GM03348 (cell line): ENCODE data around the gene NAPA.

Experiments
- DNase-seq: peaks from one replicate; pipeline ENCODE4 v3.0.0; 2012; ENCODE audit warnings: low spot score

Gene NAPA

DNA sequence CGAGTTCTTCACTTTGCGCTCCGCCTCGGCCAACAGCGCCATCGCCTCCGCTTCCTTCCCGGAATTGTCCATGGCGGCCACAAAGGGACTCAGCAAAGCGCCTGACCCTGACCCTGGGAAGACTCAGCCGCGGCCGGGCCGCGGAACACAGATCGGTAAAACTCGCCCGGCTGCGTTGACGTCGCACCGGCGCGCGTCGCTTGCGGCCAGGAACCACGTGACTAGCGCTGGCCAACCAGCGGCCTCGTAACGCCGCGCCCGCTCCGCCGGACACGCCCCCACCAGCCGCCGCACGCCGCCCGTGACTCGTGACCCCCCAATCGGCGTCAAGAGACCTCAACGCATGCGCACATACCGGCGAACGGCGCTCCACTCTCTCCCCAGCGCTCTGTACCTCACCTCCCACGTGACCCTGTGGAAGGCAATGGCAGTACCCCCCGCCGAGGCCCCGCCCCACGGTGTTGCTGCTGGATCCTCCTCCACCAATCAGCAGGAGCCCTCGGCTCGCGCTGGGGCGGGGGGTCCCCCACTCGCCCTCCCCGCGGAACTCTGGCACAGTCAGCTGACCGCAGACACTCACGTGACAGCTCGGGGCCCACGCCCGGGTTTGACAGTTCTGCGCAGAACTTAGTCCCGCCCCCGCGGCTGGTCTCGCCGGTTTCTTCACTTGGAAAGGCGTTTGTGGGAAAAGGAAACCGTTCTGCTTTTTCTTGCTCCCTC is at the start of gene NAPA:
TSS of gene NAPA (minus strand) at position 195 of the 720 bp plus-strand sequence. CDS start at position 72, 123 bp downstream.
- peak; percentile 100 for DNase-seq

DNA sequence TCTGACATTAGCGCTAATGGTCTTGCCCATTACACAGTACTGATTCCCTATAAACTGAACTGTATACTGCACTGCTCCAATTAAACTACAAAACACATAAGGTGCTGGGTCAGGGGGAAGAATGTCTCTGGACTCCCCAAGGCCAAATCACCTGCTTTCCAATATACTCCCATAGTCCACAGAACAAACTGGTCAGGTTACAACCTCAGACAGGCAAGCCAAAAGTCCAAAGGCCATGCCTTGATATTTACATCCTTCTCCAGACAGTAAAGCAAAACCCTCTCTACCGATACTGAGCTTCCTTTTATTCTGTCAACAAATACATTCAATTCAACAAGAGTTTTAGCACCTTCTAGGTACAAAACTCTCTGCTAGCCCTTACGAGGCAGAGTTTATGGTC is 49.2 kb upstream of the NAPA start:
- no peak for DNase-seq

DNA sequence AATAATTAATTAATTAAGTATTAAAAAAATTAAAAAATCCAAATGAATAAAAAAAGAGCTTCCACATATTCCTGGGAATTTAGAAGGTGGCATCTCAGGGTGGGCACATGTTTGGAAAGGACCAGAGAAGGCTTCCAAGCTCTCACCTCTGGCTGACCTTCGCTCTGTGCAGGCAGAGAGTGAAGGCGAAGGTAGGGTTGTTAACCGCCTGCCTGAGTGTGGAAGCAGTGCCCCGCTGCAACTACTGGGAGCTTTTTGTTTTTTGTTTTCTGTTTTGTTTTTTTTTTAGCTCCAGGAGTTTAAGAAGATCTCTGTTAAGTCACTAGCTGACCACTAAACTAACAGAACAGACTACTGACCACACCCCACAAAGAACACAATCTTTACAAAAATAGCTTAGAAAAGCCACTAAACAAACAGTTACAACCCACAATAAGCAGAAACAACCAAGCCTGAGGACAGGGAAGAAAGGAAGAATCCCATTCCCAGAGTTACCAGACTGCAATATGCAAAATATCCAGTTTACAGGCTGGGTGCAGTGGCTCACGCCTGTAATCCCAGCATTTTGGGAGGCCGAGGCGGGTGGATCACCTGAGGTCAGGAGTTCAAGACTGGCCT is 46.7 kb upstream of the NAPA start:
- no peak for DNase-seq

DNA sequence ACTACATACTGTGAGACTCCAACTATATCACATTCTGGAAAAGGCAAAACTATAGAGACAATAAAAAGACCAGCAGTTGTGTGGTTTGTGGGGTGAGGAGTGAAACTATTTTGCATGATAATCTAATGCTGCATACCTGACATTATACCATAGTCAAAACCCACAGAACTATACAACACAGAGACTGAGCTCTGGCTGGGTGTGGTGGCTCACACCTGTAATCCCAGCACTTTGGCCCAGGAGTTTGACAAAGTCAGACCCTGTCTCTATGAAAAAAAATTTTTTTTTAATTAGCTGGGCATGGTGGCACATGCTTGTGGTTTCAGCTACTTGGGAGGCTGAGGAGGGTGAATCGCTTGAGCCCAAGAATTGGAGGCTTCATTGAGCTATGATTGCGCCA is 46.1 kb upstream of the NAPA start:
- DNase-seq, result no peak

DNA sequence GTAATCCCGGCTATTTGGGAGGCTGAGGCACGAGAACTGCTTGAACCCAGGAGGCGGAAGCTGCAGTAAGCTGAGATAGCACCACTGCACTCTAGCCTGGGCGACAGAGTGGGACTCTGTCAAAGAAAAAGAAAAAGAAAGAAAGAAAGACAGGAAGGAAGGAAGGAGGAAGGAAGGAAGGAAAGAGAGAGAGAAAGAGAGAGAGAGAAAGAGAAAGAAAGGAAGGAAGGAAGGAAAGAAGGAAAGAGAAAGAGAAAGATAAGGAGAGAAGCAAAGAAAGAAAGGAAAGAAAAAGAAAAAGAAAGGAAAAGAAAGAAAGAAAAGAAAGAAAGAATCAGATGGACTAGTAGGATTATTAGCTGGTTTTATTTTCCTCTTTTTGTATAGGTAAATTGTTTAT is 35.3 kb upstream of the NAPA start:
- no peak for DNase-seq

DNA sequence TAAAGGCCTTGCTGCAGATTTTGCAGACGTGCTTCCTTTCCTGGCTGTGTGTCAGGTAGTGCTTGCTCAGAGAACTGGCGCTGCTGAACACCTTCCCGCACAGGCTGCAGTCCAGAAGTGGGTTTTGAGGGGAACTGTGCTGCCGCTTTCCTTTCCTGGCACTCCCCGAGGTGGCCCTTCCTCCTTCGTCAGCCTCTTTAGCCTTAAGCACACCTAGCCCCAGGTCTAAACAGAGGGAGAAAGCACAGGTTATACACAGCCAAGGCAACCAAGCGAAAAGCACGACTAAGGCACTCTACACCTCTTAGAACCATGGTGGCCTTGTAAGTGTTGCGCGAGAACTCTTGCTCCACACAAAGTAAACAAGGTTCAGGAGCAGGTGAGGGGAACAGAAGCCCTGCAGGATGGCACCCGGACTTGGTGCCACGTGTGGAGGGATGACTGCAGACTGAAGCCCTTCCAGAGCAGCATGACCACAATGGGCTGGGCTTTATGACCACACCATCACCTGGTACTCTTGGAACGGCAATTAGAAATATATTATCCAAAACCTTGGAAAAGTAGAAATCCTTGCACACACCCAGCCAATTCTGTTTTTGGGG is 34.5 kb upstream of the NAPA start:
- no peak for DNase-seq

DNA sequence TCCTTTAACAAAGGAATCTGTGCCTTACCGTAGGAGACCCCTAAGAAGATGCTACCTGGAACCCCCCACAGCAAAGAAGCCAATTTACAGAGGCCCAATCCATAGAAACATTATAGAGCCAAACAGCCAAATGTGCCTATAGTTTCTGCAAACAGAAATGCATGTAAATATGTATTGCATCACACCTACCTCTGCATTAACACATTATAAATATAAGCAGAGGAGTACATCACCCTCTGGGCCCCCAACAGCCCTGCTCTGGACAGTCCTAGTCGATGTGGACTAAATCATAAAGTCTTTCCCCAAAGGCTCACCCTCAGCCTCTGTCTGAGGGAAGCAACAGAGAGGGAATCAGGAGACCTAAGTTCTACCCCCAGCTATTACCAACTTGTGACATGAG is 32.3 kb upstream of the NAPA start:
- no peak for DNase-seq

DNA sequence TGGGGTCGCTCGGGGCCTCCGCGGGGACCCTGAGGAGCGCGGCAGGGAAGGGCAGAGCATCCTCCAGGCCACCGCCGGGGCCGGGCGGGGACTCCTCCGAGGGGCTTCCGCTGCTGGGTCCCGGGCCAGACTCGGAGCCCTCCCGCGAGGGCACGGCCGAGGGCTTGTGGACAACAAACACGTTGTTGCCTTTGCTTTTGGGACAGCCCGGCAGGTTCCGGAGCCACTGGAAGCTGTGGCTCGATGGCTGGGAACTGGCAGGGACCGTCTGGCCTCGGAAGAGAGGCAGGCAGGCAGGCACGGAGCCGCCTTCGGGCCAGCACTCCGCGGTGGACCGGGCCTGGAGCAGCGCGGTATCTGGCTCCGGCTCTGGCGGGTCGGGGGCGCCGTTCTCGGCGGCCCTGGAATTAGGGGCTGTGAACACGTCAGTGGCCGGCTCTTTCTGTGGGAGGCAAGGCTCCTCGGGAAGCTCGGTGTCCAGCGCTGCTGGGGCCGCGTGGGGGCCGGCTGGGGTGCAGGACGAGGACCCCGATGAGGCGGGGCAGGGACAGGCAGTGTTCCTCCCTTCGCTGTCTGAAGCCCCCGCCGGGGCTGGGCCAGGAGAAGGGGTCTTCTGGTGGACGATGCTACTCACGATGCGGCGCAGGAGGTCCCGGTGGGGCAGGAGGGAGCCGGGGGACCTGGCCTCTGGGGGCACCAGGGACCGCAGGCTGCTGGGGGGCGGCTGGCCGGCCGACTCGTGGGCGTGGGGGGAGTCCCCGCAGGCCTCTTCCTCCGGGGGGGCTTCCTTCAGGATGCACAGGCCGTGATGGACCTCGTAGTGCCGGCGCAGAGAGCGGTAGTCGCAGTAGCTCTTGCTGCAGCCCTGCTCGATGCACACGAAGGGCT is 30.4 kb upstream of the NAPA start:
- DNase-seq, result peak; percentile 47

DNA sequence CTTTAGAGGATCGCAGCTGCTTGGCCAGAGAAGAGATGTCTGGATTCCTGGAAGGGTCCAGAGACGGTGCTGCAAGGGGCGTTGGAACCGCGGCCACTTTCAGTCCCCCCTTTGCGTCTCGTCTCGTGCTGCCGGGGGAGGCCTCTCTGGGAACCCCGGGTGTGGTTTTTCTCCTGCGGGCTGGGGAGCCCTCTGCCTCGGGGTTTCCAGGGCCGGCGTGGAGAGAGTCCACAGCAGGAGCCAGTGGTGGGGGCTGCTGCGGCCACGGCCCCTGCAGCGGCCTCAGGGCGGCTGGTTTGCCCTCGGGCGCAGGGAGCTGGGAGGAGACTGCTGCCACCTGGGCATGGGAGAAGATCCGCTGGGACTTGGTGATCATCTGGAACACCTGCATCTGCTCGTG is 29.6 kb upstream of the NAPA start:
- DNase-seq, result no peak

DNA sequence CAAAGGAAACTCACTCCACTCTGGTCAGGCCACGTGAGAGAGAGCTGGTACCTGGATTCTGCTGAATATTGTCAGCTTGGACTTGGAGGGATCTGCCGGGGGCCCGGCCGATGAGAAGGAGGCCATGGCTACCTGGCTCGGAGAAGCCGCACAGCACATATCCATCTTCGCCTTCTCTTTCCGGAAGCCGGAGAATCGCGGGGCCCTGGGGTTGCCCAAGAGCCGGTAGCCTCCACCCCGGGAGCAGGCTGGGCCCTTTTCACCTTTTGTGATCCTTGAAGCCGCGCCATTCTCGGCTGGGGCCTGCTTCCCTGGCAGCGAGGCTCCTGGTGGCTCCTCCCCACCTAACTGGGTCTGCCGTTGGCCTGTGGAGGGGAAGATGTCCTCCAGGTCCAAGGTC is 29.2 kb upstream of the NAPA start:
- no peak for DNase-seq

DNA sequence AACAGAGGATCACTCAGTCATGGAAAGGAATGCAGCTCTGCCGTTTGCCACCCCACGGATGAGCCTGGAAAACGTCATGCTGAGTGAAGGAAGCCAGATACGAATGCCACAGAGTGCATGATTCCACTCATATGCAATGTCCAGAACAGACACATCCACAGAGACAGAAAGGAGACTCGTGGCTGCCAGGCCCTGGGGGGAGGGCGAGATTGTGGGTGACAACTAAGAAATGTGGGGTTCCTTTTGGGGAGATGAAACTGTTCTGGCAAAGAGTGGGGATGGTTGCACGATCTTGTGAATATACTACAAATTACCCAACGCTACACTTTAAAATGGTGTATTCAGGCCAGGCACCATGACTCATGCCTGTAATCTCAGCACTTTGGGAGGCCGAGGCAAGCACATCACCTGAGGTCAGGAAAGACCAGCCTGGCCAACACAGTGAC is 27.2 kb upstream of the NAPA start:
- no peak for DNase-seq

DNA sequence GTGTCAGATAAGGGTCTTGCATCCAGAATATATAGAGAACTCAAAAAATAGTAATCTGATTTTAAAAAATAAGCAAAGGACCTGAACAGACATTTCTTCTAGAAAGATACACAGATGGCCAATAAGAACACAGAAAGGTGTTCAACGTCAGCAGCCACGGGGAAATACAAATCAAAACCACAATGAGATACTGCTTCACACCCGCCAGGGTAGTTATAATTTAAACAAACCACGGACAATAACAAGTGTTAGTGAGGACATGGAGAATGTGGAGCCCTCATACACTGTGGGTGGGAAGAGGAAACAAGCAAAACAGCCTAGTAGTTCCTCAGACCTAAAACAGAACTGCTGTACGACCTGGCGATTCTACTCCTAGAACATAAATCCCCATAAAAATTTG is 26.7 kb upstream of the NAPA start:
- DNase-seq, result no peak

DNA sequence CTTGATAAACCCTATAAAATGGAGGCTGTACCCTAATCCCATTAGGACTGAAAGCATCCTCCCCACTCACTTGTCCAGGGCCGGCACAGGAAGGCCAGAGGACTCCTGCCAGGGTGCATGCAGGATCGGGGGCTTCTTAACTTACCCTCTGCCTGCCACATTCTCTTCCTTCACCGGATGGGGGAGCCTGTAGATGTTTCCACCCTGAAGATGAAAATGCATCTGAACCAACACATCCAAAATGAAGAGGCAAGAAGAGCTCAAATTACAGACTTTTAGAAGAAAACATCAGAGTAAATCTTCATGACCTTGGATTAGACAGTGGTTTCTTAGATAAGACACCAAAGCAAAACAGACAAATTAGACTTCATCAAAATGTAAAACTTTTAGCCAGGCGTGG is 25.9 kb upstream of the NAPA start:
- peak; percentile 62 for DNase-seq

DNA sequence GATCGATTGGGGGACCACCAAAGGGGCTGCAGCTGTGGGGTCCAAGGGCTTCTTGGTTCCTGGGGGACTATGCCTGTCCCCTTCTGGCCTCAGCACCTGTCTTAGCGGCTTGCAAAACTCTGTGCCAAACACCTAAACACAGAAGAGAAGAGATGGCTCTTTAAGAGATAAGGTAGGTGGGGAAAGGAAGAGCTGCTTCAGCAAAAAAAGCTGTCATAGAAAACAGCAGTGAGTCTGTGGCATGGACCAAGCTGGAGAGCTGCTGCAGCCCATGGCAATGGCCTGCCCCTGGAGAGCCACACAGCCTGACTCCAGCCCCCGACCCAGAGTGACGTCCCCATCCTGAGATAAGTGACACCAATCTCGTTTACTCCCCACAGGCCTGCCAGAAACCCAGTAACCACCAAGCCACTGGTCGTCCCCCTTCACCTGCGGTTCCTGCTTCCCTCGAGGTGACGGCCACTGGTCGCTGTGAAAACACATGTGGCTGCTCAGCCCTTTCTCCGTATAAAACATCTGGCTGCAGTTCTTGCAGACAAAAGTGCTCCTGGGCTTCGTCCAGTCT is 25.0 kb upstream of the NAPA start:
- DNase-seq, result no peak

DNA sequence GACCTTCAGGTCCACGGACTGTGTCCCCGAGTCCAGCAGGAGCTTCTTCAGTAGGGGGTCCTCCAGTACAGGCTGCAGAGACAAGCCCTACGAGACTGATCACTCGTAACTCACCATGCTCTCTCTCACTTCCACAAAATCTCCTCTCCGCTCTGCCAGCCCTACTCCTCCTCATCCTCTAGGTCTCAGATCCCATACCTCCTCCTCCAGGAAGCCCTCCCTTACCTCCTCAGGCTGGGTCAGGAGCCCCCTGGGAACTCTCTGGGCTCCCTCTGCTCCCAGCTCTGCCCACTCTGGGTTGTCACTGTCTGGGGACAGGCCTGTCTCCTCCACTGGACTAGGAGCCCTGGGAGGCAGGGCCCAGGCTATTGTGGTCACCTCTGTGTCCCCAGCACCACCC is 23.9 kb upstream of the NAPA start:
- no peak for DNase-seq

DNA sequence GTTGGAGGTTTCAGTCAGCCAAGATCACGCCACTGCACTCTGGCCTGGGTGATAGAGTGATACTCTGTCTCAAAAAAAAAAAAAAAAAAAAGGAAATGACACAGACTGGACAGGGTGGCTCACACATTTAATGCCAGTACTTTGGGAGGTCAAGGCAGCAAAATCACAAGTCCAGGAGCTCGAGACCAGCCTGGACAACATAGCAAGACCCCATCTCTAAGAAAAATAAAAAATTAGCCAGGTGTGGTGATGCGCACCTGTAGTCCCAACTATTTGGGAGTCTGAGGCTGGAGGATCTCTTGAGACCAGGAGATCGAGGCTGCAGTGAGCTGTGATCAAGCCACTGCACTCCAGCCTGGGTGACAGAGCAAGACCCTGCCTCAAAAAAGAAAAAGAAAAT is 22.6 kb upstream of the NAPA start:
- DNase-seq, result no peak

DNA sequence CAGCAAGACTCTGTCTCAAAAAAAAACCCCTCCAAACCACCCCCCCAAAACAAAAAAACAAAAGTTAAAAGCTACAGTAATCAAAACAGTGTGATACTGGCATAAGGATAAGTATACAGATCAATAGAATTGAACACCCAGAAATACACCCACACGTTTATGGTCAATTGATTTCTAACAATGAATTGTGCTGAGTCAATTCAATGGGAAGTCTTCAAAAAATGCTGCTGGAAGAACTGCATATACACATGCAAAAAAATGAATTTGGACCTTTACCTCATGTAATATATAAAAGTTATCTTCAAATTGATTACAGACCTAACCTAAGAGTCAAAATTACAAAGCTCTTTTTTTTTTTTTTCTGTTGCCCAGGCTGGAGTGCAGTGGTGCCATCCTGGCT is 19.8 kb upstream of the NAPA start:
- DNase-seq, result no peak

DNA sequence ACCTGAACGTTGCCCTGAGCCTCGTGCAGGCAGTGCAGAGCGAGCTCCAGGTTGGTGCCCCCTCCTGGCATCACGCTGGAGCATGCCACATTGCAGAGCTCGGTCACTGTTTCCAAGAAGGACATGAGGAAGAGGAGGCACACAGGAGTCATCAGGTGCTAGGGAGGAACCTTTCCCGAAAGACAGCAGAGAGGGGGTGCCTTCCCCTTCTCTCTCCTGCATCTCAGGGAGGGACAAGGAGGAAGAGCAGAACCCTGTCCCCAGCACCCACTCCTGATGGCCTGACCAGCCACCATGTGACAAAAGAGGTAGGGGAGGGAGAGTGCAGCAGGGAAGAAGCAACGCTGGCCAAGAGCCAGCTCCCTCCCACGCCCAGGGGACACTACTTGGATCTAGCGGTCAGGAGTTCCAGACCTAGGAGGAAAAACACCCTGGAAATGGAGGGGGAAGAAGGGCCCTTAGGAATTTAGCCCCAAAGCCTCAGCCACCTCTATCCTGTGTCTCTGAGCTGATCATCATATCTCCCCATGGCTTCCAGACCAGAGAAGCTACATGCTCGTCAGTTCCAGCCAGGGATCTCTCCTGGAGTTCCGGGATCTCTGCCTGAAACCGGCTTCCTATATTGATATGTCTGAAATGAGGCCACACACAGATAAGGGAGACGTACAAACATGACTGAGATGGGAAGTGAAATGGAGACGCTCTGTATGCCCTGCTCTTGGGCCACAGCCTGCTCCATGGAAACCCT is 17.0 kb upstream of the NAPA start:
- no peak for DNase-seq

DNA sequence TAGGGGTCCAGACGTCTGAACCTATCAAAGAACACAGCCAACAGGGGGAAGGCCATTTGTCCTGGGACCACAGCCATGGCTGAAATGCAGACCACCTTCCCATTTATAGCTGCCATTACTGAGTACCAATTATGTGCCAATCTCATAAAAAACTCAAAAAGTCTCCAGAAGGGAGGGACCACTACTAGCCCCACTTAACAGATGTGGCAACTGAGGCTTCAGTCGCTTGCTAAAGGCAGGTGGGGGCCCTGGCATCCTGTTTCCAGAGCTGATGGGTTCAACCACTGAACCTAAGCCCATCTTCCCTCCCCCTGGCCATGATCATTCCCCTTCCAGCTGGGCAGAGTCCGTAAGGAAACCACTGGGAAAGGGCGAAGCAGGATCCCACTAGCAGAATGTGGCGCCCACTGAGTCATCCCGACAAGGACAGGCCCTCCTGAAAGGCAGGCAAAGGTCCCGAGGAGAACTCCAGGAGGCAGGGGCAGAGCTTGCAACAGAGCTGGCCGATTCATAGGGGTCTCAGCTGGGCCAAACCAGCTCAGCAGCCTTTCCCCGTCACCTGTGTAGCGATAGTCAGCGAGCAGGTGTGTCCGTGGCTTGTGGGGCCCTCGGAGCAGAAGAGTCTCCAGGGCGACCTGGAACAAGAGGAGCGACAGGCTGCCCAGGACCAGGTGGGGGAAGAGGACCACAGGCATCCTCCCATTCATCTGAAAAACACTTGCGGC is 14.3 kb upstream of the NAPA start:
- no peak for DNase-seq

DNA sequence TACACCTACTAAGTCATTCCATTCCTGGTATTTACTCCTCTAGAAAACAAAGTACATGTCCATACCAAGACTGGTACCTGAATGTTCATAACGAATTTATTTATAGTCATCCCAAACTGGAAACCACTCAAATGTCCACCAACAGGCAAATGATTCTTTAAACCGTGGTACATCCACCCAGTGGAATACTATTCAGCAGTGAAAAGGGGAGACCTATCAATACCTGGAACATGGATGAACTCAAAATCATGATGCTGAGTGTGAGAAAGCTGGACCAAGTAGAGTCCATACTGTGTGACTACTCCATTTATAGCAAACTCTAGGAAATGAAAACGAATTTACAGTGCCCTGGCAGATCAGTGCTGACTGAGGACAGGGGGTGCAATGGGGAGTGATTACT is 11.9 kb upstream of the NAPA start:
- DNase-seq, result no peak

DNA sequence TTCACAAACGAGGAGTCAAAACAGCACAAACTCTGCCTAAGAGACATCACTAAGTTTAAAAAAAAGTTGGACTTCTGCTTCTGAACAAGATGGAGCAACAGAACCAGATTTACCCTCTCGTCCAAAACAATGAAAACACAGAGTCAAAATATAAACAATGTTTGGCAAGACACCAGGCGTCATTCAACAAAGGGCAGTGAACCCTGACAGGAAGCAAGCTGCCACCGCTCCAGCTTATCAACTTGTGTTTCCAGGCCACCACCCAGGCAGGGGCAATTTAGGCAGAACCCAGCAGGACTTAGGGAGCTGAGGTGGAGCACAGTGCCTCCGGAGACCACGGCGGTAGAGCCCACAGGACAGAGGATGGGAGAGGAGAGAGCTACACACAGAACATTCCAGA is 8.6 kb upstream of the NAPA start:
- no peak for DNase-seq
